ENCODE results near the gene RMC1.

DNA sequence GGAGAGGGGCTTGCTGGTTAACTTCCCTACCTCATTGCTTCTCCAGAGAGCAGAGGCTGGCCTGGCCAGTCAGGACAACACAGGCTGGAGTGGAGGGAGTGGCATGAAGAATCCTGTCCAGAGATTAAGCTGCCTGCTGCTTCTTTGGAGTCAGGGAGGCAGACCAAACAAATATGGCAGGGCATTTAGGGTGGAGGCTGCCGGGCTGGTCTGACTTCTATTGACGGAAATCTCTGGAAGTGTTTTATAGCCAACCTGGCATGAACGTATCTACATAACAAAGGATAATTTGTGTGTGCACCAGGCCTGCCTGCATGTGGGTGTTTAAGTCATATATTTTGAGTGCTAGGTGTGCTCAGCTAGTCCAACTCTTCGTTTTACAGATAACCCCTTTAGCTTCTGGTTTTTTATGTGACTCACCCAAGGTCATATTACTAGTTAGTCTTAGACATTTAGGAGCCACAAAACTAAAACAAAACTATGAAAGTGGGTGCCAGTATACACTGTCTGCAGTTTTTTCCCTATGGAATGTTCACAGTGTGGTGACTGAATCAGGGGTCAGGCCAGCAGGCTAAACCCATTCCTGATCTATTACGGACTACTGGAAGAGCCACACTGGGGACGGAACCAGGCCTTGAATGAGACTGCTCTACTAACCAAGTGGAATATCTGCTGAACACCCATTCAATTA, 77.5 kb downstream of the RMC1 start:
- no peak for TF ChIP-seq SUZ12 (IDR thresholded peaks at IDR 0.05)
- TF ChIP-seq FOXA1 (IDR thresholded peaks at IDR 0.05): no peak
- no peak for TF ChIP-seq FOXK2 (IDR thresholded peaks at IDR 0.05)
- TF ChIP-seq NFRKB (IDR thresholded peaks at IDR 0.05): no peak
- no peak for TF ChIP-seq BHLHE40 (IDR thresholded peaks at IDR 0.05; ENCODE audit: borderline replicate concordance)
- TF ChIP-seq, protein P1, sequence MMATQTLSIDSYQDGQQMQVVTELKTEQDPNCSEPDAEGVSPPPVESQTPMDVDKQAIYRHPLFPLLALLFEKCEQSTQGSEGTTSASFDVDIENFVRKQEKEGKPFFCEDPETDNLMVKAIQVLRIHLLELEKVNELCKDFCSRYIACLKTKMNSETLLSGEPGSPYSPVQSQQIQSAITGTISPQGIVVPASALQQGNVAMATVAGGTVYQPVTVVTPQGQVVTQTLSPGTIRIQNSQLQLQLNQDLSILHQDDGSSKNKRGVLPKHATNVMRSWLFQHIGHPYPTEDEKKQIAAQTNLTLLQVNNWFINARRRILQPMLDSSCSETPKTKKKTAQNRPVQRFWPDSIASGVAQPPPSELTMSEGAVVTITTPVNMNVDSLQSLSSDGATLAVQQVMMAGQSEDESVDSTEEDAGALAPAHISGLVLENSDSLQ (IDR thresholded peaks at IDR 0.05): no peak
- TF ChIP-seq ZNF384 (IDR thresholded peaks at IDR 0.05): no peak
- no peak for TF ChIP-seq SP1 (IDR thresholded peaks at IDR 0.05)
- TF ChIP-seq TARDBP (IDR thresholded peaks at IDR 0.05): no peak
- no peak for TF ChIP-seq ELF4 (IDR thresholded peaks at IDR 0.05)
- no peak for TF ChIP-seq LEF1 (IDR thresholded peaks at IDR 0.05; ENCODE audit: borderline replicate concordance)
